GM13977 (cell line): ENCODE data around the gene SCD.

ENCODE experiments used
- DNase-seq: peaks from one replicate; pipeline ENCODE4 v3.0.0; 2012; ENCODE audit warnings: low spot score
- in situ Hi-C: fragments of 300-500 bp; cut with MboI; formaldehyde crosslinking; loops from one replicate; pipeline ENCODE4 v1.12.0; 2022; ENCODE audit warnings: low sequenced_read_pairs, low pct_unique_long_range_greater_than_20kb, mixed read lengths, inconsistent platforms; ENCODE audit not compliant: unreplicated experiment
- TF ChIP-seq, protein P1 (sequence below): IDR thresholded peaks from 2 replicates; pipeline ENCODE4 v1.5.1; 2012; ENCODE audit warnings: mild to moderate bottlenecking, control low read depth; ENCODE audit not compliant: insufficient read depth; ENCODE audit errors: extremely low read depth, missing control alignments

SCD gene

DNA sequence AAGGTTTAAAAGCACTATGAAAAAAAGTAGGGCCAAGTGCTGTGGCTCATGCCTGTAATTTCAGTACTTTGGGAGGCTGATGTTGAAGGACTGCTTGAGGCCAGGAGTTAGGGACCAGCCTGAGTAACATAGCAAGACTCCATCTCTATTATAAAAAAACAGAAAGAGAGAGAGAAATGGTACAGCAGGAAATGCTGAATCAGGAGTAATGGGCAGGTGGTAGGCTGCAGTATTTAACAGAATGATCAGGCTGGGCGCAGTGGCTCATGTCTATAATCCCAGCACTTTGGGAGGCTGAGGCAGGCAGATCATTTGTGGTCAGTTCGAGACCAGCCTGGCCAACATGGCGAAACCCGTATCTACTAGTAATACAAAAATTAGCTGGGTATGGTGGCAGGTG is 49.6 kb downstream of the SCD start:
- DNase-seq, result no peak
- in situ Hi-C loops, result no loop called here
- TF ChIP-seq, protein P1, sequence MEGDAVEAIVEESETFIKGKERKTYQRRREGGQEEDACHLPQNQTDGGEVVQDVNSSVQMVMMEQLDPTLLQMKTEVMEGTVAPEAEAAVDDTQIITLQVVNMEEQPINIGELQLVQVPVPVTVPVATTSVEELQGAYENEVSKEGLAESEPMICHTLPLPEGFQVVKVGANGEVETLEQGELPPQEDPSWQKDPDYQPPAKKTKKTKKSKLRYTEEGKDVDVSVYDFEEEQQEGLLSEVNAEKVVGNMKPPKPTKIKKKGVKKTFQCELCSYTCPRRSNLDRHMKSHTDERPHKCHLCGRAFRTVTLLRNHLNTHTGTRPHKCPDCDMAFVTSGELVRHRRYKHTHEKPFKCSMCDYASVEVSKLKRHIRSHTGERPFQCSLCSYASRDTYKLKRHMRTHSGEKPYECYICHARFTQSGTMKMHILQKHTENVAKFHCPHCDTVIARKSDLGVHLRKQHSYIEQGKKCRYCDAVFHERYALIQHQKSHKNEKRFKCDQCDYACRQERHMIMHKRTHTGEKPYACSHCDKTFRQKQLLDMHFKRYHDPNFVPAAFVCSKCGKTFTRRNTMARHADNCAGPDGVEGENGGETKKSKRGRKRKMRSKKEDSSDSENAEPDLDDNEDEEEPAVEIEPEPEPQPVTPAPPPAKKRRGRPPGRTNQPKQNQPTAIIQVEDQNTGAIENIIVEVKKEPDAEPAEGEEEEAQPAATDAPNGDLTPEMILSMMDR, result no peak

- TF ChIP-seq, protein P1, result no peak
- in situ Hi-C loops, result no loop called here
- DNase-seq, result no peak
These were observed 54.7 kb downstream of the SCD start for GRCh38 chr10:100401631-100402328.

DNA sequence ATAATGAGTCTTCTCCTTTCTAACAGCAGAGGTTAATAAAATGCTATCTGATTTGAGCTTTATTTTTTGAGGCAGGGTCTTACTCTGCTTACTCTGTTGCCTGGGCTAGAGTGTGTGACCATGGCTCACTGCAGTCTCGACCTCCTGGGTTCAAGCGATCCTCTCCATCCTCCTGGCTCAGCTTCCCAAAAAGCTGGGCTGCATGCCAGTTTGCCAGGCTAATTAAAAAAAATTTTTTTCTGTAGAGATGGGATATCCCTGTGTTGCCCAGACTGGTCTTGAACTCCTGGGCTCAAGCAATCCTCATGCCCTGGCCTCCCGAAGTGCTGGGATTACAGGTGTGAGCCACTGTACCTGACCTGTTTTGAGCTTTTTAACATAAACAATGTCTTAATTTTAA is 56.7 kb downstream of the SCD start:
- in situ Hi-C loops, result no loop called here
- TF ChIP-seq, protein P1, result no peak
- DNase-seq, result no peak

DNA sequence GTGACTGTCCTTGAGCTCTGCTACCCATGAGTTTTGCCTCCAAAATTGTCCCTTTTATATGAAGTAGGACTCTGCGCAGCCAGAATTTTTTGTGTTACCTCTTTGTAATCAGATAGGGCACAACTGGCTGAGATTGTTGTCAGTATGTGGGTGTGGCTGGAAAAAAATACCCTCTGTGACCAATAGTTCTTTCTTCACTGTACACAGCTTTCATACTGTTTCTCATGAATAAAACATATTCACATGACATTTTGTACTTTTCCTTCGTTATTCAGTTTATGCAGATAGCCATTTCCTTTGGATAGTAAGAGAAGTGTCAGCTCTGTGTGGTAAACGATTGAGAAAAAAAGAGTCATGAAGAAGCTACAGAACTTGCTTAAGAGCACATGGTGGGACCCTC is 66.1 kb downstream of the SCD start:
- TF ChIP-seq, protein P1, result no peak
- in situ Hi-C loops, result no loop called here
- no peak for DNase-seq
